Measurements from ENCODE around the gene FSCN2. TPM values are rescaled to one million over a fixed set of nuclear protein-coding genes. Genes with fewer than 3 reads are reported as not detected.

FSCN2 gene
- total and polyA plus RNA-seq, 5 donors: 0.45 to 0.63 (median 0.48) TPM

GRCh38 chr17:81508639-81509206 lies 19.5 kb upstream of the FSCN2 start:
- Histone ChIP-seq H3K9me3 (ENCODE audit: control insufficient read depth, low read length) (no peaks in the 10 kb centered on the region), H3K4me3 (ENCODE audit: low read length) (peak overlapping the region; percentile 74), H3K4me1 (ENCODE audit: control insufficient read depth, insufficient read depth, low read length) (no peaks in the 10 kb centered on the region), H3K27ac (ENCODE audit: low read length) (no peak overlapping the region), H3K27me3 (ENCODE audit: control insufficient read depth, insufficient read depth) (no peaks in the 10 kb centered on the region)
- ATAC-seq (peak in 1 of 2 donors; percentile 19), DNase-seq (peak in 2 of 3 donors; percentile 52 to 53)
- 45% methylated on average over 10 of the region's 10 CpGs for WGBS
- intact Hi-C loops (cut with DNase I): no loop called here

GRCh38 chr17:81509207-81509971 lies 18.8 kb upstream of the FSCN2 start:
- H3K27me3 ChIP-seq (ENCODE audit: control insufficient read depth, insufficient read depth): no peaks in the 10 kb centered on the region
- no peaks in the 10 kb centered on the region for H3K9me3 ChIP-seq (ENCODE audit: control insufficient read depth, low read length)
- H3K4me3 ChIP-seq (ENCODE audit: low read length): peak overlapping the region; percentile 74
- no peaks in the 10 kb centered on the region for H3K4me1 ChIP-seq (ENCODE audit: control insufficient read depth, insufficient read depth, low read length)
- peak in 2 of 3 donors; percentile 28 to 35 for DNase-seq
- 13% methylated on average over 12 of the region's 12 CpGs for WGBS
- no peak for ATAC-seq
- H3K27ac ChIP-seq (ENCODE audit: low read length): peak overlapping the region; percentile 63
- intact Hi-C loops (cut with DNase I): no loop called here

GRCh38 chr17:81509972-81510784 lies 18.0 kb upstream of the FSCN2 start:
- Histone ChIP-seq H3K27ac (ENCODE audit: low read length) (peak overlapping the region; percentile 24), H3K9me3 (ENCODE audit: control insufficient read depth, low read length) (no peaks in the 10 kb centered on the region), H3K27me3 (ENCODE audit: control insufficient read depth, insufficient read depth) (no peaks in the 10 kb centered on the region), H3K4me3 (ENCODE audit: low read length) (peak overlapping the region; percentile 74), H3K4me1 (ENCODE audit: control insufficient read depth, insufficient read depth, low read length) (no peaks in the 10 kb centered on the region)
- DNase-seq (peak in 2 of 3 donors; percentile 7 to 30), ATAC-seq (no peak)
- intact Hi-C loops (cut with DNase I): no loop called here
- WGBS: 3% methylated on average over 22 of the region's 22 CpGs

GRCh38 chr17:81510785-81511553 lies 17.2 kb upstream of the FSCN2 start:
- intact Hi-C loops (cut with DNase I): no loop called here
- Histone ChIP-seq H3K4me1 (ENCODE audit: control insufficient read depth, insufficient read depth, low read length) (no peaks in the 10 kb centered on the region), H3K27ac (ENCODE audit: low read length) (peak overlapping the region; percentile 80), H3K4me3 (ENCODE audit: low read length) (peak overlapping the region; percentile 74), H3K27me3 (ENCODE audit: control insufficient read depth, insufficient read depth) (no peaks in the 10 kb centered on the region), H3K9me3 (ENCODE audit: control insufficient read depth, low read length) (no peaks in the 10 kb centered on the region)
- DNase-seq (peak in 2 of 3 donors; percentile 76 to 77), ATAC-seq (no peak)
- 1% methylated on average over 48 of the region's 48 CpGs for WGBS

- DNase-seq (no peak), ATAC-seq (no peak)
- under 1% methylated on average over 9 of the region's 9 CpGs for WGBS
- intact Hi-C loops (cut with DNase I): no loop called here
- H3K27me3 ChIP-seq (ENCODE audit: control insufficient read depth, insufficient read depth): no peaks in the 10 kb centered on the region
- H3K4me1 ChIP-seq (ENCODE audit: control insufficient read depth, insufficient read depth, low read length): no peaks in the 10 kb centered on the region
- H3K4me3 ChIP-seq (ENCODE audit: low read length): peak overlapping the region; percentile 74
- H3K9me3 ChIP-seq (ENCODE audit: control insufficient read depth, low read length): no peaks in the 10 kb centered on the region
- peak overlapping the region; percentile 80 for H3K27ac ChIP-seq (ENCODE audit: low read length)
Observed at GRCh38 chr17:81511554-81511803, 16.7 kb upstream of the FSCN2 start.

GRCh38 chr17:81511804-81512561 lies 16.2 kb upstream of the FSCN2 start:
- Histone ChIP-seq H3K27ac (ENCODE audit: low read length) (peak overlapping the region; percentile 80), H3K27me3 (ENCODE audit: control insufficient read depth, insufficient read depth) (no peaks in the 10 kb centered on the region), H3K9me3 (ENCODE audit: control insufficient read depth, low read length) (no peaks in the 10 kb centered on the region), H3K4me1 (ENCODE audit: control insufficient read depth, insufficient read depth, low read length) (no peaks in the 10 kb centered on the region), H3K4me3 (ENCODE audit: low read length) (peak overlapping the region; percentile 74)
- DNase-seq: peak in 2 of 3 donors; percentile 74 to 78
- ATAC-seq: peak in 1 of 2 donors; percentile 0
- intact Hi-C loops (cut with DNase I): no loop called here
- WGBS: under 1% methylated on average over 62 of the region's 62 CpGs

GRCh38 chr17:81512562-81513371 lies 15.4 kb upstream of the FSCN2 start, which contains the start of gene ACTG1:
Gene ACTG1, minus strand, starts transcription at chr17:81512799. Its CDS starts 445 bp downstream, at chr17:81512354.
- ATAC-seq: peak; percentile 67 to 75
- H3K4me3 ChIP-seq (ENCODE audit: low read length): peak within 1 kb of the TSS; percentile 74

GRCh38 chr17:81513372-81513752 lies 14.8 kb upstream of the FSCN2 start:
- DNase-seq: peak; percentile 69 to 88 (median 86)
- Histone ChIP-seq H3K9me3 (ENCODE audit: control insufficient read depth, low read length) (no peaks in the 10 kb centered on the region), H3K27me3 (ENCODE audit: control insufficient read depth, insufficient read depth) (no peaks in the 10 kb centered on the region), H3K27ac (ENCODE audit: low read length) (peak overlapping the region; percentile 99), H3K4me3 (ENCODE audit: low read length) (peak overlapping the region; percentile 74), H3K4me1 (ENCODE audit: control insufficient read depth, insufficient read depth, low read length) (peaks cover 2% of the 10 kb centered on the region)
- WGBS: under 1% methylated on average over 23 of the region's 23 CpGs
- intact Hi-C loops (cut with DNase I): no loop called here
- peak; percentile 10 for ATAC-seq

More at GRCh38 chr17:81512562-81513371, 15.4 kb upstream of the FSCN2 start, which contains the start of gene ACTG1:
- peak within 1 kb of the TSS; percentile 99 for H3K27ac ChIP-seq (ENCODE audit: low read length)
- no peaks in the 10 kb centered on the region for H3K27me3 ChIP-seq (ENCODE audit: control insufficient read depth, insufficient read depth)
- no peaks in the 10 kb centered on the region for H3K9me3 ChIP-seq (ENCODE audit: control insufficient read depth, low read length)
- DNase-seq: peak; percentile 94 to 98 (median 97)
- under 1% methylated on average over 111 of the region's 111 CpGs for WGBS
- H3K4me1 ChIP-seq (ENCODE audit: control insufficient read depth, insufficient read depth, low read length): no peaks in the 10 kb centered on the region
- intact Hi-C loops (cut with DNase I): no loop called here

GRCh38 chr17:81513753-81514488 lies 14.3 kb upstream of the FSCN2 start:
- Histone ChIP-seq H3K27ac (ENCODE audit: low read length) (peak overlapping the region; percentile 99), H3K9me3 (ENCODE audit: control insufficient read depth, low read length) (no peaks in the 10 kb centered on the region), H3K4me3 (ENCODE audit: low read length) (peak overlapping the region; percentile 74), H3K27me3 (ENCODE audit: control insufficient read depth, insufficient read depth) (no peaks in the 10 kb centered on the region), H3K4me1 (ENCODE audit: control insufficient read depth, insufficient read depth, low read length) (peaks cover 5% of the 10 kb centered on the region)
- peak; percentile 70 to 89 (median 88) for DNase-seq
- peak; percentile 18 to 39 for ATAC-seq
- intact Hi-C loops (cut with DNase I): no loop called here
- under 1% methylated on average over 64 of the region's 64 CpGs for WGBS

All from right cardiac atrium (tissue), 5 donors.